Liver (tissue), 9 donors: ENCODE data around the gene GNB1. TPM values are rescaled to one million over a fixed set of nuclear protein-coding genes. Genes with fewer than 3 reads are reported as not detected.

Experiments
- DNase-seq: peaks from one replicate; pipeline ENCODE4 v3.0.0-alpha.2; 2017; ENCODE audit warnings: low spot score
- H3K27ac ChIP-seq, 2 donors: one replicate each; pipeline ENCODE4 v1.7.0; 2013; ENCODE audit warnings: inconsistent platforms in 2 of 2, low read length in 2 of 2, control low read depth in 1 of 2, low read depth in 1 of 2, mild to moderate bottlenecking in 1 of 2
- H3K27me3 ChIP-seq, 4 donors: one replicate each; pipeline versions ENCODE4 v1.6.1 to v1.7.0; 2013; ENCODE audit warnings: low read length in 3 of 4, inconsistent platforms in 1 of 4, mild to moderate bottlenecking in 1 of 4, moderate library complexity in 1 of 4; ENCODE audit not compliant: control insufficient read depth in 4 of 4, insufficient read depth in 4 of 4
- H3K36me3 ChIP-seq, 4 donors: one replicate each; pipeline versions ENCODE4 v1.6.1 to v1.7.0; 2013; ENCODE audit warnings: low read length in 3 of 4, mild to moderate bottlenecking in 3 of 4, low read depth in 1 of 4, moderate library complexity in 1 of 4; ENCODE audit not compliant: control insufficient read depth in 4 of 4, insufficient read depth in 3 of 4
- H3K4me1 ChIP-seq, 4 donors: one replicate each; pipeline versions ENCODE4 v1.6.1 to v1.7.0; 2013; ENCODE audit warnings: low read length in 3 of 4, mild to moderate bottlenecking in 3 of 4, moderate library complexity in 1 of 4; ENCODE audit not compliant: control insufficient read depth in 4 of 4, insufficient read depth in 4 of 4
- H3K4me3 ChIP-seq, 3 donors: one replicate each; pipeline versions ENCODE4 v1.6.1 to v1.7.0; 2013; ENCODE audit warnings: low read length in 3 of 3, control low read depth in 1 of 3, low read depth in 1 of 3, mild to moderate bottlenecking in 1 of 3
- H3K9ac ChIP-seq, 2 donors: one replicate each; pipeline ENCODE4 v1.7.0; 2013; ENCODE audit warnings: low read length in 2 of 2, mild to moderate bottlenecking in 2 of 2, moderate library complexity in 2 of 2, control low read depth in 1 of 2, low read depth in 1 of 2
- H3K9me3 ChIP-seq, 4 donors: one replicate each; pipeline versions ENCODE4 v1.6.1 to v1.7.0; 2013; ENCODE audit warnings: low read length in 3 of 4; ENCODE audit not compliant: control insufficient read depth in 4 of 4
- ATF3 ChIP-seq: IDR thresholded peaks from 2 replicates; pipeline ENCODE4 v1.6.1; 2016; ENCODE audit warnings: antibody characterized with exemption
- CTCF ChIP-seq: fragments of 150-350 bp; IDR thresholded peaks from 2 replicates; pipeline ENCODE4 v1.5.1; 2017; ENCODE audit warnings: improper control_type of control experiment, low read depth, low read length; ENCODE audit not compliant: missing input control
- FOXA1 ChIP-seq: IDR thresholded peaks from 2 replicates; pipeline ENCODE4 v1.6.1; 2016; ENCODE audit warnings: antibody characterized with exemption
- FOXA2 ChIP-seq: IDR thresholded peaks from 2 replicates; pipeline ENCODE4 v1.6.1; 2016; ENCODE audit warnings: antibody characterized with exemption
- GABPA ChIP-seq, 2 donors: IDR thresholded peaks in 1 of 2; conservative IDR thresholded peaks in 1 of 2; 2 replicates each; pipeline ENCODE4 v1.6.1; 2016; ENCODE audit warnings: antibody characterized with exemption in 2 of 2, mild to moderate bottlenecking in 1 of 2, moderate library complexity in 1 of 2
- HNF4A ChIP-seq, 2 donors: conservative IDR thresholded peaks; 2 replicates each; pipeline ENCODE4 v1.6.1; 2016; ENCODE audit warnings: antibody characterized with exemption in 2 of 2, mild to moderate bottlenecking in 2 of 2
- HNF4G ChIP-seq: IDR thresholded peaks from 2 replicates; pipeline ENCODE4 v1.6.1; 2016; ENCODE audit warnings: antibody characterized with exemption
- JUND ChIP-seq, 2 donors: IDR thresholded peaks; 2 replicates each; pipeline ENCODE4 v1.6.1; 2016; ENCODE audit warnings: antibody characterized with exemption in 2 of 2
- MAX ChIP-seq: IDR thresholded peaks from 2 replicates; pipeline ENCODE4 v1.6.1; 2016; ENCODE audit warnings: antibody characterized with exemption
- NR2F2 ChIP-seq: IDR thresholded peaks from 2 replicates; pipeline ENCODE4 v1.6.1; 2016; ENCODE audit warnings: antibody characterized with exemption
- RAD21 ChIP-seq, 2 donors: IDR thresholded peaks; 2 replicates each; pipeline ENCODE4 v1.6.1; 2016; ENCODE audit warnings: antibody characterized with exemption in 2 of 2, mild to moderate bottlenecking in 2 of 2
- RXRA ChIP-seq, 2 donors: IDR thresholded peaks; 2 replicates each; pipeline ENCODE4 v1.6.1; 2017 to 2018; ENCODE audit warnings: antibody characterized with exemption in 2 of 2, mild to moderate bottlenecking in 1 of 2
- SP1 ChIP-seq: IDR thresholded peaks from 2 replicates; pipeline ENCODE4 v1.6.1; 2018; ENCODE audit warnings: antibody characterized with exemption, mild to moderate bottlenecking
- TAF1 ChIP-seq: conservative IDR thresholded peaks from 2 replicates; pipeline ENCODE4 v1.6.1; 2016; ENCODE audit warnings: antibody characterized with exemption, mild to moderate bottlenecking
- YY1 ChIP-seq: IDR thresholded peaks from 2 replicates; pipeline ENCODE4 v1.6.1; 2016; ENCODE audit warnings: antibody characterized with exemption, mild to moderate bottlenecking
- ZBTB33 ChIP-seq: IDR thresholded peaks from 2 replicates; pipeline ENCODE4 v1.6.1; 2016; ENCODE audit warnings: antibody characterized with exemption
- WGBS: extraction: QIAGEN DNeasy Blood & Tissue Kit; methylation state at CpG from one replicate; pipeline ENCODE4 v1.1.7; 2013; 5-methylcytosine and 5-hydroxymethylcytosine counted together
- polyA plus RNA-seq, 2 donors: library from polyadenylated mRNA; stranded (reverse) in 1 of 2; unstranded in 1 of 2; fragments of 200-250 nt in 1 of 2; fragments of >200 nt in 1 of 2; fragmentation: Nextera tagmentation in 1 of 2; extraction: Ambion mirVana in 1 of 2; gene quantifications; one replicate each; pipeline versions ENCODE4 v1.2.1 to v1.2.3, GENCODE V29; 2013 to 2015
- total RNA-seq, 2 donors: library from RNA; depleted of rRNA; stranded (reverse); fragments of >200 nt; gene quantifications; one replicate each; pipeline ENCODE4 v1.2.3, GENCODE V29; 2014
- TF ChIP-seq, protein P1 (sequence below): IDR thresholded peaks from 2 replicates; pipeline ENCODE4 v1.6.1; 2016; ENCODE audit warnings: antibody characterized with exemption, mild to moderate bottlenecking
- donor health status: healthy.
- donor health status: healthy.
- donor health status: healthy.
- donor health status: healthy.
- donor health status: healthy.

The GNB1 gene
- total and polyA plus RNA-seq, 4 donors = 22.3 to 68.5 (median 52.7) TPM

GRCh38 chr1:1853593-1854257 lies 37.2 kb downstream of the GNB1 start:
- 73% methylated on average over 7 of the region's 7 CpGs for WGBS
- H3K27me3 ChIP-seq = no peaks in the 10 kb centered on the region
- no peak overlapping the region for H3K27ac ChIP-seq
- H3K4me3 ChIP-seq = no peak overlapping the region
- DNase-seq = no peak
- no peak overlapping the region for H3K9ac ChIP-seq
- H3K4me1 ChIP-seq = peaks cover 0 to 22% (median 12%) of the 10 kb centered on the region in 4 donors
- H3K9me3 ChIP-seq = no peaks in the 10 kb centered on the region
- TF ChIP-seq SP1 (no peak), HNF4G (no peak), GABPA (IDR thresholded peaks at IDR 0.05 in 1 of 2, conservative IDR thresholded peaks at IDR 0.05 in 1 of 2) (no peak), ZBTB33 (no peak), MAX (no peak), FOXA2 (no peak), JUND (IDR thresholded peaks at IDR 0.05) (no peak), RAD21 (IDR thresholded peaks at IDR 0.05) (no peak), HNF4A (conservative IDR thresholded peaks at IDR 0.05) (no peak), ATF3 (no peak), YY1 (no peak), NR2F2 (no peak), CTCF (no peak), FOXA1 (no peak), TAF1 (no peak), RXRA (IDR thresholded peaks at IDR 0.05) (no peak)
- TF ChIP-seq, protein P1, sequence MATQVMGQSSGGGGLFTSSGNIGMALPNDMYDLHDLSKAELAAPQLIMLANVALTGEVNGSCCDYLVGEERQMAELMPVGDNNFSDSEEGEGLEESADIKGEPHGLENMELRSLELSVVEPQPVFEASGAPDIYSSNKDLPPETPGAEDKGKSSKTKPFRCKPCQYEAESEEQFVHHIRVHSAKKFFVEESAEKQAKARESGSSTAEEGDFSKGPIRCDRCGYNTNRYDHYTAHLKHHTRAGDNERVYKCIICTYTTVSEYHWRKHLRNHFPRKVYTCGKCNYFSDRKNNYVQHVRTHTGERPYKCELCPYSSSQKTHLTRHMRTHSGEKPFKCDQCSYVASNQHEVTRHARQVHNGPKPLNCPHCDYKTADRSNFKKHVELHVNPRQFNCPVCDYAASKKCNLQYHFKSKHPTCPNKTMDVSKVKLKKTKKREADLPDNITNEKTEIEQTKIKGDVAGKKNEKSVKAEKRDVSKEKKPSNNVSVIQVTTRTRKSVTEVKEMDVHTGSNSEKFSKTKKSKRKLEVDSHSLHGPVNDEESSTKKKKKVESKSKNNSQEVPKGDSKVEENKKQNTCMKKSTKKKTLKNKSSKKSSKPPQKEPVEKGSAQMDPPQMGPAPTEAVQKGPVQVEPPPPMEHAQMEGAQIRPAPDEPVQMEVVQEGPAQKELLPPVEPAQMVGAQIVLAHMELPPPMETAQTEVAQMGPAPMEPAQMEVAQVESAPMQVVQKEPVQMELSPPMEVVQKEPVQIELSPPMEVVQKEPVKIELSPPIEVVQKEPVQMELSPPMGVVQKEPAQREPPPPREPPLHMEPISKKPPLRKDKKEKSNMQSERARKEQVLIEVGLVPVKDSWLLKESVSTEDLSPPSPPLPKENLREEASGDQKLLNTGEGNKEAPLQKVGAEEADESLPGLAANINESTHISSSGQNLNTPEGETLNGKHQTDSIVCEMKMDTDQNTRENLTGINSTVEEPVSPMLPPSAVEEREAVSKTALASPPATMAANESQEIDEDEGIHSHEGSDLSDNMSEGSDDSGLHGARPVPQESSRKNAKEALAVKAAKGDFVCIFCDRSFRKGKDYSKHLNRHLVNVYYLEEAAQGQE = no peak
- H3K36me3 ChIP-seq = no peaks in the 10 kb centered on the region
